ENCODE measurements around the gene ZFP36L2. TPM values are rescaled to one million over a fixed set of nuclear protein-coding genes. Genes with fewer than 3 reads are reported as not detected.
A peak's percentile ranks its signal among the peaks of the same experiment; 100 is the strongest.

The ZFP36L2 gene
- total RNA-seq, 1 experiment from 2014 or later = 105 TPM

GRCh38 chr2:43183743-43184142, 42.7 kb downstream of the ZFP36L2 start:
- H3K4ac ChIP-seq (ENCODE audit: low read depth, low read length) = no peak overlapping the region
- H3K27ac Mint-ChIP-seq = peak overlapping the region; percentile 6 to 55 (median 45); a peak in 4 of 7 replicates

More at GRCh38 chr2:43183743-43184142, 42.7 kb downstream of the ZFP36L2 start:
- H2BK15ac ChIP-seq (ENCODE audit: low read depth, low read length) = no peak overlapping the region
- no peak overlapping the region for H2BK12ac ChIP-seq (ENCODE audit: insufficient read length, low read depth, low read length)
- DNase-seq = peak; percentile 45
- no peak for TF ChIP-seq CTCF (conservative IDR thresholded peaks at IDR 0.05)
- WGBS (ENCODE audit: extremely low coverage, insufficient read length, low lambda C conversion rate) = no CpG with 5 or more reads among the region's 5 CpGs
- H3K79me1 ChIP-seq (ENCODE audit: insufficient read depth, low read depth, low read length, poor library complexity, severe bottlenecking) = no peaks in the 10 kb centered on the region
- H3K23ac ChIP-seq (ENCODE audit: insufficient read length, low read depth, low read length) = no peak overlapping the region
- H3K27me3 Mint-ChIP-seq (ENCODE audit: low read depth) = 0 out of 2 replicates have a peak, but pooled peaks cover 1% of the 10 kb centered on the region
- no peaks in the 10 kb centered on the region for H3K23me2 ChIP-seq (ENCODE audit: insufficient read length, low read depth, low read length, poor library complexity, severe bottlenecking)
- H3K14ac ChIP-seq (ENCODE audit: insufficient read depth, low read length) = no peak overlapping the region
- no peak overlapping the region for H4K5ac ChIP-seq (ENCODE audit: insufficient read length, low read depth, low read length)
- no peak overlapping the region for H2BK20ac ChIP-seq (ENCODE audit: low read depth, low read length, poor library complexity, severe bottlenecking)
- H2BK120ac ChIP-seq (ENCODE audit: low read depth, low read length, poor library complexity, severe bottlenecking) = no peak overlapping the region
- no peak overlapping the region for H2AFZ ChIP-seq (ENCODE audit: low read length)
- H3K36me3 Mint-ChIP-seq (ENCODE audit: insufficient read depth in 1 of 3, low read depth in 3 of 3) = no peaks in the 10 kb centered on the region
- H3K18ac ChIP-seq (ENCODE audit: insufficient read length, low read depth, low read length) = no peak overlapping the region
- peaks cover 69 to 72% of the 10 kb centered on the region in 2 experiments for H3K4me1 Mint-ChIP-seq
- no peak overlapping the region for H3K56ac ChIP-seq (ENCODE audit: insufficient read length, low read depth, low read length)
- no peak overlapping the region for H3K9ac ChIP-seq (ENCODE audit: extremely low read depth, insufficient read length, low read length)
- H4K91ac ChIP-seq (ENCODE audit: insufficient read length, low read depth, low read length) = no peak overlapping the region
- H3K4me1 ChIP-seq (ENCODE audit: insufficient read depth, low read length) = peaks cover 25% of the 10 kb centered on the region
- H3K27me3 ChIP-seq (ENCODE audit: insufficient read depth, low read length) = no peaks in the 10 kb centered on the region
- H4K20me1 ChIP-seq (ENCODE audit: control insufficient read depth, insufficient read depth, insufficient read length) = no peaks in the 10 kb centered on the region
- no peak overlapping the region for H2AK5ac ChIP-seq (ENCODE audit: insufficient read length, low read length)
- H3K4me2 ChIP-seq (ENCODE audit: insufficient read depth, insufficient read length, low read length) = no peak overlapping the region
- no peaks in the 10 kb centered on the region for H3K79me2 ChIP-seq (ENCODE audit: insufficient read depth, low read length)
- H3K9me3 Mint-ChIP-seq = no peaks in the 10 kb centered on the region; a peak in 1 of 5 replicates
- no peak overlapping the region for H3T11ph ChIP-seq (ENCODE audit: low read length)
- H4K8ac ChIP-seq (replicated peaks; ENCODE audit: insufficient read length, low read depth, low read length) = no peak overlapping the region
- no peak overlapping the region for H3K4me3 Mint-ChIP-seq
- no peaks in the 10 kb centered on the region for H3K9me3 ChIP-seq (ENCODE audit: control insufficient read depth, low read depth, low read length)
- H2BK5ac ChIP-seq (ENCODE audit: insufficient read length, low read length) = no peak overlapping the region
- H3K27ac ChIP-seq (ENCODE audit: insufficient read length, low read depth, low read length) = no peak overlapping the region
